Fibroblast of lung (primary cell): ENCODE measurements around the gene LARP4B. TPM values are rescaled to one million over a fixed set of nuclear protein-coding genes. Genes with fewer than 3 reads are reported as not detected.
A peak's percentile ranks its signal among the peaks of the same experiment; 100 is the strongest.

Source experiments
- DNase-seq, 2 donors: peaks; one replicate each; pipeline versions ENCODE4 v3.0.0 to v3.0.0-alpha.2; 2010; ENCODE audit warnings: low read depth in 2 of 2
- H2AFZ ChIP-seq: 2 replicates; pipeline ENCODE4 v1.5.1; 2012; ENCODE audit warnings: low read length, control low read depth, inconsistent platforms
- H3K27ac ChIP-seq: 2 replicates; pipeline ENCODE4 v1.5.1; 2011; ENCODE audit warnings: low read length, control low read depth; ENCODE audit not compliant: insufficient read depth
- H3K27me3 ChIP-seq: 2 replicates; pipeline ENCODE4 v1.5.1; 2011; ENCODE audit warnings: mild to moderate bottlenecking, low read length; ENCODE audit not compliant: control insufficient read depth, insufficient read depth
- H3K36me3 ChIP-seq: 2 replicates; pipeline ENCODE4 v1.5.1; 2011; ENCODE audit warnings: low read length; ENCODE audit not compliant: control insufficient read depth, insufficient read depth
- H3K4me1 ChIP-seq: 2 replicates; pipeline ENCODE4 v1.5.1; 2011; ENCODE audit warnings: low read length; ENCODE audit not compliant: control insufficient read depth, insufficient read depth; ENCODE audit errors: extremely low read depth
- H3K4me2 ChIP-seq: 2 replicates; pipeline ENCODE4 v1.5.1; 2011; ENCODE audit warnings: low read length, control low read depth; ENCODE audit not compliant: insufficient read depth; ENCODE audit errors: extremely low read depth
- H3K4me3 ChIP-seq, 4 experiments: fragments of 200-600 bp in 1 of 4; sonication (generic) in 1 of 4; replicated peaks in 1 of 4; 2 replicates each; pipeline ENCODE4 v1.5.1; 2011 to 2016; ENCODE audit warnings: low read length in 4 of 4, low read depth in 3 of 4, mild to moderate bottlenecking in 3 of 4, control low read depth in 2 of 4, inconsistent platforms in 1 of 4, mixed read lengths in 1 of 4; ENCODE audit not compliant: insufficient read depth in 1 of 4; ENCODE audit errors: control extremely low read depth in 1 of 4
- H3K79me2 ChIP-seq: 2 replicates; pipeline ENCODE4 v1.5.1; 2012; ENCODE audit warnings: mild to moderate bottlenecking, low read length, inconsistent platforms; ENCODE audit not compliant: control insufficient read depth, insufficient read depth
- H3K9ac ChIP-seq: 2 replicates; pipeline ENCODE4 v1.5.1; 2011; ENCODE audit warnings: mild to moderate bottlenecking, low read length, control low read depth; ENCODE audit not compliant: insufficient read depth
- H3K9me3 ChIP-seq: 2 replicates; pipeline ENCODE4 v1.5.1; 2012; ENCODE audit warnings: low read depth, low read length; ENCODE audit not compliant: control insufficient read depth, insufficient read depth
- H4K20me1 ChIP-seq: 2 replicates; pipeline ENCODE4 v1.5.1; 2011; ENCODE audit warnings: low read length; ENCODE audit not compliant: control insufficient read depth, insufficient read depth; ENCODE audit errors: extremely low read depth
- EZH2 ChIP-seq: IDR thresholded peaks from 2 replicates; pipeline ENCODE4 v1.5.1; 2012; ENCODE audit warnings: low read length, control low read depth, mild to moderate bottlenecking; ENCODE audit errors: missing control alignments
- polyA plus RNA-seq, 2 donors: library from polyadenylated mRNA; depleted of rRNA in 1 of 2; stranded (reverse) in 1 of 2; unstranded in 1 of 2; fragments of >200 nt; gene quantifications; 2 replicates each; pipeline ENCODE4 v1.2.1, GENCODE V29; 2011 to 2012; ENCODE audit warnings: missing spikeins in 1 of 2
- total RNA-seq: library from RNA; depleted of rRNA; stranded (reverse); fragments of >200 nt; gene quantifications from 2 replicates; pipeline ENCODE4 v1.2.1, GENCODE V29; 2014
- TF ChIP-seq, protein P1 (sequence below), 2 donors: IDR thresholded peaks in 1 of 2; conservative IDR thresholded peaks in 1 of 2; 1 replicate in 1 of 2; 2 replicates in 1 of 2; pipeline ENCODE4 v1.5.1; 2011 to 2012; ENCODE audit warnings: low read length in 2 of 2, control low read depth in 1 of 2, inconsistent platforms in 1 of 2, low read depth in 1 of 2, mild to moderate bottlenecking in 1 of 2

Gene LARP4B
- total and polyA plus RNA-seq, 2 donors (not counting 1 experiment from before 2014, with no cell fraction given) = 25.4 to 38.6 TPM

DNA sequence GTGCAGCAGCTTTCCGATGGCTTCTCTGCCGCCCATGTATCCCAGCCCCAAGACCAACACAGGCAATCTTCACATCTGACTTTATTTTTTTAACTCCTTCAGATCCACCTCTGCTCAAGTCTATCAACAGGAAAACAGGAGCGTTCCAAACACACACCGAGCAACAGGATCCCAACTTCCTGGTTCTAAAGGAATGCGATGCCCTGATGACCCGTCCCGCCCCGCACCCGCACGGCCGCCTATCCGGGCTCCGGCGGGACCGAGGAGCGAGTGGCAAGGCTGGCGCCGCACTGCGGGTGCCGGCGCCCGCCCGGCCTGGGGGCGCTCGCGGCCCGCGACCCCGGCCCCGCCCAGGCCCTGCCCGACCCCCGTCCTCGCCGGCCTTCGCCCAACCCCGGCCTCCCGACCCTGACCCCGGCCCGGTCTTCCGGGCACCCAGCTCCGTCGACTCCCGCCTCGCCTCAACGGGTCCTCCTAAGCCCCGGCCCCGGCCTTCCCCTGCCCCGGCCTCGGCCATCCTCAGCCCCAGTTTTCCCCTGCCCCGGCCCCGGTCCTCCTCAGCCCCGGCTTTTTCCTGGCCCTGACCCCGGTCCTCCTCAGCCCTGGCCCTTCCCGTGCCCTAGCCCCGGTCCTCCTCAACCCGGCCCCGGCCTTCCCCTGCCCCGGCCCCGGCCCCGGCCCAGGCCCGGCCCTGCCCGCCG, 730 bp downstream of the LARP4B start:
- Histone ChIP-seq H3K4me2 (peak overlapping the region; percentile 52), H3K36me3 (no peaks in the 10 kb centered on the region), H3K27me3 (no peaks in the 10 kb centered on the region), H3K27ac (peak overlapping the region; percentile 91), H3K9me3 (no peaks in the 10 kb centered on the region), H3K4me3 (peak overlapping the region; percentile 41 to 91 (median 84)), H3K9ac (peak overlapping the region; percentile 87), H3K79me2 (peaks cover 53% of the 10 kb centered on the region), H3K4me1 (no peaks in the 10 kb centered on the region), H4K20me1 (peaks cover 6% of the 10 kb centered on the region), H2AFZ (no peak overlapping the region)
- TF ChIP-seq, protein P1, sequence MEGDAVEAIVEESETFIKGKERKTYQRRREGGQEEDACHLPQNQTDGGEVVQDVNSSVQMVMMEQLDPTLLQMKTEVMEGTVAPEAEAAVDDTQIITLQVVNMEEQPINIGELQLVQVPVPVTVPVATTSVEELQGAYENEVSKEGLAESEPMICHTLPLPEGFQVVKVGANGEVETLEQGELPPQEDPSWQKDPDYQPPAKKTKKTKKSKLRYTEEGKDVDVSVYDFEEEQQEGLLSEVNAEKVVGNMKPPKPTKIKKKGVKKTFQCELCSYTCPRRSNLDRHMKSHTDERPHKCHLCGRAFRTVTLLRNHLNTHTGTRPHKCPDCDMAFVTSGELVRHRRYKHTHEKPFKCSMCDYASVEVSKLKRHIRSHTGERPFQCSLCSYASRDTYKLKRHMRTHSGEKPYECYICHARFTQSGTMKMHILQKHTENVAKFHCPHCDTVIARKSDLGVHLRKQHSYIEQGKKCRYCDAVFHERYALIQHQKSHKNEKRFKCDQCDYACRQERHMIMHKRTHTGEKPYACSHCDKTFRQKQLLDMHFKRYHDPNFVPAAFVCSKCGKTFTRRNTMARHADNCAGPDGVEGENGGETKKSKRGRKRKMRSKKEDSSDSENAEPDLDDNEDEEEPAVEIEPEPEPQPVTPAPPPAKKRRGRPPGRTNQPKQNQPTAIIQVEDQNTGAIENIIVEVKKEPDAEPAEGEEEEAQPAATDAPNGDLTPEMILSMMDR (conservative IDR thresholded peaks at IDR 0.05 in 1 of 2, IDR thresholded peaks at IDR 0.05 in 1 of 2; ENCODE audit: low read depth in 1 of 2, low read length in 2 of 2) = no peak
- peak; percentile 22 to 41 for DNase-seq

DNA sequence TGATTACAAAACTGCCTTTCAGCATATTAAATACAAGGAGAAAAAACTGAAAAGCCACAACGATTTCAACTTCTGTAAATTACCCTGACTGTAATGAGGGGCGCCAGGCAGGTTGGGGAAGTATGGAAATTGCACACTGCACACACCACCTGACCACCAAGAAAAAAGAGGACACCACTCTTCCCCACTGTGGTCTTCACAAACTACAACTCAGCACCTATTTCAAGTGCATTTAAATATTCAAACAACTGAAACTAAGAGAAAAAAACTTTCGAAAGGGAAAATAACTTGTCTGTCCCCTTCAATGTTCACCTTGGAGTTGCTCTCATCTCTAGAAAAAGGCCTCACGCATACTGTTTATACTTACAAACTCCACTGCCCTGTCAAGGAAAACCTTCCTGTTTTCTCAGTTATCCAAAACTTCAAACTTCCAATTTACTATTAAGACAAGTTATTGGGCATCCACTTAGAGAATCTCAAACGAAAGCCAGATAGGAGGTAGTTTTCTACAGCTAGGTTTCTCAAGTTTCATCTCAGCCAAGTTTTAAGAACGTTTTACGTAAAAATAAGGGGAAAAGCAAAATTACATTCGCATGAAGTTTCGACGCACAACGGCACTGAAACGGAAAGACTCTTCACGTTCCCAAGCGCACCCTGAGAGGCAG, 1.4 kb downstream of the LARP4B start:
- peak overlapping the region; percentile 91 for H3K27ac ChIP-seq

DNA sequence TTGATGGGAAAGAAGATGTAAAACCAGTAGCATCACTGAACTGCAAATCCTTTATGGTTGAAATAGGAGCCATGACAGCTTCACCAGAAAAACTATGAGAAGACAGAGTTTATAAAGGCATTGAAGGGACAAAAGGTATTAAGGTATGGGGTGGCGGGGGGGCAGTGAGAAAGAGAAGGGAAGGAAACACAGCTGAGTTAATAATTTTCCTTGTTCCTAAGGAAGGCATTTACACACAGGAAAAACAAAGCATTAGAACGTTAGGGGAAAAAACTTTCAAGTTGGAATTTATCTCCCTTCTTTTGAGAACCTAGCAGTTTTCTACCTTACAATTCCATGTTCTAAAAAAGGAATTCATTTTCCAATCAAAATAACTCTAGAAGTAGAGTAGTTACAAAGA, 4.4 kb downstream of the LARP4B start:
- Histone ChIP-seq H3K27me3 (no peaks in the 10 kb centered on the region), H3K79me2 (peaks cover 89% of the 10 kb centered on the region), H3K36me3 (no peaks in the 10 kb centered on the region), H3K4me1 (peaks cover 1% of the 10 kb centered on the region), H3K9me3 (no peaks in the 10 kb centered on the region), H4K20me1 (peaks cover 6% of the 10 kb centered on the region), H3K9ac (no peak overlapping the region), H3K4me2 (no peak overlapping the region), H3K27ac (no peak overlapping the region), H3K4me3 (no peak overlapping the region), H2AFZ (no peak overlapping the region)
- TF ChIP-seq, protein P1 (conservative IDR thresholded peaks at IDR 0.05 in 1 of 2, IDR thresholded peaks at IDR 0.05 in 1 of 2; ENCODE audit: low read depth in 1 of 2, low read length in 2 of 2) = no peak
- no peak for TF ChIP-seq EZH2
- no peak for DNase-seq

More for the DNA sequence above, 1.4 kb downstream of the LARP4B start:
- peaks cover 6% of the 10 kb centered on the region for H4K20me1 ChIP-seq
- peak overlapping the region; percentile 41 to 91 (median 84) for H3K4me3 ChIP-seq
- no peaks in the 10 kb centered on the region for H3K9me3 ChIP-seq
- no peaks in the 10 kb centered on the region for H3K4me1 ChIP-seq
- TF ChIP-seq EZH2 = no peak
- TF ChIP-seq, protein P1 (conservative IDR thresholded peaks at IDR 0.05 in 1 of 2, IDR thresholded peaks at IDR 0.05 in 1 of 2; ENCODE audit: low read depth in 1 of 2, low read length in 2 of 2) = no peak
- H2AFZ ChIP-seq = no peak overlapping the region
- peak overlapping the region; percentile 87 for H3K9ac ChIP-seq
- peaks cover 60% of the 10 kb centered on the region for H3K79me2 ChIP-seq
- peak in 1 of 2 donors; percentile 9 for DNase-seq
- H3K27me3 ChIP-seq = no peaks in the 10 kb centered on the region
- H3K36me3 ChIP-seq = no peaks in the 10 kb centered on the region
- peak overlapping the region; percentile 52 for H3K4me2 ChIP-seq
